NB4 (cell line): ENCODE results near the gene MRGPRG.

Experiments
- DNase-seq: peaks from one replicate; pipeline ENCODE4 v3.0.0; 2010; ENCODE audit warnings: low read depth
- H3K4me3 ChIP-seq: one replicate; pipeline ENCODE4 v1.5.1; 2011; ENCODE audit warnings: mild to moderate bottlenecking, low read depth, low read length, moderate library complexity
- MYC ChIP-seq: IDR thresholded peaks from 2 replicates; pipeline ENCODE4 v1.6.1; 2011; ENCODE audit warnings: low read depth, low read length
- POLR2A ChIP-seq: IDR thresholded peaks from 2 replicates; pipeline ENCODE4 v1.6.1; 2011; ENCODE audit warnings: mild to moderate bottlenecking; ENCODE audit not compliant: insufficient read length; ENCODE audit errors: extremely low read depth
- TF ChIP-seq, protein P1 (sequence below): IDR thresholded peaks from one replicate; pipeline ENCODE4 v1.5.1; 2012; ENCODE audit warnings: low read depth, low read length
- TF ChIP-seq, protein P2 (sequence below): IDR thresholded peaks from 2 replicates; pipeline ENCODE4 v1.6.1; 2011; ENCODE audit warnings: low read depth, low read length

Gene MRGPRG

DNA sequence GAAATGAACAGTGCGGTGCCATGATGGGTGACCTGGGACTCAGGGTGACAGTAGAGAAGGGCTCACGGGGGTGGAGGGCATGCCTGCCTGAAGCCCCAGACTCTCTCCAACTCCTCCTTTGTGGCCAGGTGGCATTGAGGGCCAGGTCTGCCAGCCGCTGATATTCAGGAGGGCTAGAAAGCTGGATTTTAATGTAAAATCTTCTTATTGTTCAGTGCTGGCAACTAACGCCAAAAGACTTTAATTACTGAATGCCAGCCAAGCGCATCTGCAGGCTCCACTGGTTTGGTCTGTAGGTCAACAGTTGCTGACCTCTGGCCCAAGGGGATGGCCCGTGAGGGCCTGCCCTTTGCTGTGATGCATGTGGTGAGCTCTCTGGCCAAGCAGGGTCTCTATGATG is 10.3 kb downstream of the MRGPRG start:
- no peak for TF ChIP-seq POLR2A
- no peak for TF ChIP-seq MYC
- TF ChIP-seq, protein P1, sequence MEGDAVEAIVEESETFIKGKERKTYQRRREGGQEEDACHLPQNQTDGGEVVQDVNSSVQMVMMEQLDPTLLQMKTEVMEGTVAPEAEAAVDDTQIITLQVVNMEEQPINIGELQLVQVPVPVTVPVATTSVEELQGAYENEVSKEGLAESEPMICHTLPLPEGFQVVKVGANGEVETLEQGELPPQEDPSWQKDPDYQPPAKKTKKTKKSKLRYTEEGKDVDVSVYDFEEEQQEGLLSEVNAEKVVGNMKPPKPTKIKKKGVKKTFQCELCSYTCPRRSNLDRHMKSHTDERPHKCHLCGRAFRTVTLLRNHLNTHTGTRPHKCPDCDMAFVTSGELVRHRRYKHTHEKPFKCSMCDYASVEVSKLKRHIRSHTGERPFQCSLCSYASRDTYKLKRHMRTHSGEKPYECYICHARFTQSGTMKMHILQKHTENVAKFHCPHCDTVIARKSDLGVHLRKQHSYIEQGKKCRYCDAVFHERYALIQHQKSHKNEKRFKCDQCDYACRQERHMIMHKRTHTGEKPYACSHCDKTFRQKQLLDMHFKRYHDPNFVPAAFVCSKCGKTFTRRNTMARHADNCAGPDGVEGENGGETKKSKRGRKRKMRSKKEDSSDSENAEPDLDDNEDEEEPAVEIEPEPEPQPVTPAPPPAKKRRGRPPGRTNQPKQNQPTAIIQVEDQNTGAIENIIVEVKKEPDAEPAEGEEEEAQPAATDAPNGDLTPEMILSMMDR: no peak
- TF ChIP-seq, protein P2, sequence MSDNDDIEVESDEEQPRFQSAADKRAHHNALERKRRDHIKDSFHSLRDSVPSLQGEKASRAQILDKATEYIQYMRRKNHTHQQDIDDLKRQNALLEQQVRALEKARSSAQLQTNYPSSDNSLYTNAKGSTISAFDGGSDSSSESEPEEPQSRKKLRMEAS: no peak
- no peak overlapping the region for H3K4me3 ChIP-seq
- DNase-seq: no peak

DNA sequence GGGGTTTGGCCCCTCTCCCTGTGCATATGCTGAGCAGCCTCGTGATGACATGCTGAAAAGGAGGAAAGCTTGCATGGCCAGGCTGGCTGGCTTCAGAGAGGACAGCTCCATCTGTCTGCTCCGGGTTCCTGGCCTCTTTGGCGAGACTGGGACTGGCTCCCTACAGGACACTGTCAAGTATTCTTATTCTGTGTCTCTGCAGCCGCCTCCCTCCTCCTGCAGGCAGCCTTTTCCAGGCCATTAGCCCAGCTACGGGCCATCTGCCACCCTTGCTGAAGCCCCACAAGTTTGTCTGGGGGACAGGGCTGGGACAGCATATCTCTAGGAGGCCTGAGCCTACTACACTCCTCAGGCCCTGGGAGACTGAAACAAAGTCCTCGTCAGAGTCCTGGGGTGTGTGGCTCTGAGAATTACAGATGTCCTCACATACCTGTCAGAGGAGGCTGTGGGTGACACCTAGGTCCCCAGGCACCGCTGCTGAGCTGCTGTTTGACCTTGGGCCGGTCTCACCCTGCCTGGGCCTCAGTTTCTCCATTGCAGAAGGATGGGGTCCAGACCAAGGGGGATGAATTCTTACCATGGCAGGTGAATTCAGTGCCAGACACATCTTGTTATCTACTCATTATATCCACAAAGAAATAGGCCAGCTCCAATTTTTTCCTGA is 11.0 kb downstream of the MRGPRG start:
- DNase-seq: no peak
- H3K4me3 ChIP-seq: no peak overlapping the region
- no peak for TF ChIP-seq MYC
- TF ChIP-seq, protein P2: no peak
- TF ChIP-seq POLR2A: no peak
- TF ChIP-seq, protein P1: no peak

DNA sequence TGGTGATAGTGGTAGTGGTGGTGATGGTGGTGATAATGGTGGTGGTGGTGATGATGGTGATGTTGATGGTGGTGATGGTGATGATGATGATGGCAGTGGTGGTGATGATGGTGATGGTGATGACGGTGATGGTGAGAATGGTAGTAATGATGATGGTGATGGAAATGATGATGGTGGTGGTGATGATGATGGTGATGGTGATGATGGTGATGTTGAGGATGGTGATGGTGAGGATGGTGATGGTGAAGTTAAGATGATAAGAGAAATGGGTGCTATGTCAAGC is 11.8 kb downstream of the MRGPRG start:
- H3K4me3 ChIP-seq: no peak overlapping the region
- TF ChIP-seq, protein P2: no peak
- no peak for TF ChIP-seq MYC
- no peak for TF ChIP-seq POLR2A
- TF ChIP-seq, protein P1: no peak
- DNase-seq: no peak

DNA sequence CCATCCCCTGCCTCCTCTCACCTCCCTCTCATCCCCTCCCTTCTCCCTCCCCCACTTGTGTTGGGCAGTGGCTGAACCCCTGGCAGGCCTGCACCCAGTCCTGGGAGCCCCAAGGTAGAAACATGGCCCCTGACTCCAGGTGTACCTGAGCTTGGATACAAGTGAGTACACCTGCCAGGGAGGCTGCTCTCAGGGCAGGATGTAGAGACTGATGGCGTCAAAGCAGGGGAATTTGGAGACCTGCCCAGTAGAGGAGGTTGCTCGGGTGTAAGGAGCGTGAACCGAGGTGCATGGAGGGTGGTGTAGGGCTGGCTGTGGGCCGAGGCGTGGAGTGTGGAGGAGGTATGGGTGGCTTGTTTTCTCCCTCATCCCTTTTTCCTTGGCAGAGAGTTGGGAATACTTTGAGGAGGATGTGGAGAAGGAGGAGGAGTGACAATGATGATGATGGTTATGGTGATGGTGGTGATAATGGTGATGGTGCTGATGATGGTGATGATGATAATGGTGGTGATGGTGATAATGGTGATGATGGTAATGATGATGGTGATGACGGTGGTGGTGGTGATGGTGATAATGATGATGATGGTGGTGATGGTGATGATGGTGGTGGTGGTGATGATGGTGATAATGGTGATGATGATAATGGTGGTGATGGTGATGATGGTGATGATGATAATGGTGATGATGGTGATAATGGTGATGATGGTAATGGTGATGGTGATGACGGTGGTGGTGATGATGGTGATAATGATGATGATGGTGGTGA is 12.3 kb downstream of the MRGPRG start:
- TF ChIP-seq MYC (no peak), POLR2A (no peak)
- TF ChIP-seq, protein P2: no peak
- TF ChIP-seq, protein P1: no peak
- no peak for DNase-seq
- no peak overlapping the region for H3K4me3 ChIP-seq

DNA sequence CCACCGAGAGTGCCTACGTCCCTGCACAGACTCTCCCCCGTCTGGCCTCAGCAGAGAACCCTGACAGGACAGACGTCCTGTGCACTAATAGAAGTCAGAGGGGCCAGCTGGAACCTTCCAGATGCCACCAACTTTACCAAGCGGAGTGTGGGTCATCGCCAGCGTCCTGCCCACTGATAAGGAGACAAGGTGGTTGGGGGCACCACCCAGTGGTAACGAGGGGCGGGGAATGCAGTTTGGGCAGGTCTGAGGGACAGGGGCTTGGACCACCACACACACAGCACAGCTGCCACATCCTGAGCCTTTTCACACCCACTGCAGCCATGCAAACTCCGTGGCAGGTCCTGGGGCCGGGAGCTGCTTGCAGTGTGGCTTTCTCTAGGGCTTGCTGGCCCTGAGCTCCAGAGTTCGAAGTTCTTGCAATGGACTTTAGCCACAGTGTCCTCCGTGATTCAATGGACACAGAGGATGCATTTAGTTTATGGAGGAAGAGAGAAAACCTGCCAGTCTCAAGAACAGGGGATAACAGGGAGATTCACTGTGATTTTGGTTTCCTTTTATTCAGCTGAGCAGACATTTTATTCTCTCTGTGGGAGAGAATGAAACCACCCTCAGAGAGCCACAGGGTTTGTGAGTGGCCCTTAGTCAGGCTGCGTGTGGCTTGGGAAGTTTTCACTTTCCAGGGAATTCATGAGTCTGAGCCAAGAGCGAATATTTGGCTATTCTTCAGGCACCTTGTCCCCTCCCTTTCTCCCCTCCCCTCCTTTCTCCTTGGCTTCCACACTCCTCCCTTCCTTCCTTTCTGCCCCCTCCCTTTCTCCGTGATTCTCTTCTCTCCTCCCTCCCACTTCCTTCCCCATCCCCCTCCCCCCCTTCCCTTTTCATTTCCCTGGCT is 13.1 kb downstream of the MRGPRG start:
- no peak overlapping the region for H3K4me3 ChIP-seq
- no peak for TF ChIP-seq MYC
- TF ChIP-seq, protein P1: no peak
- TF ChIP-seq, protein P2: no peak
- TF ChIP-seq POLR2A: no peak
- no peak for DNase-seq
